ENCODE results near the gene LRCH4.

The LRCH4 gene

GRCh38 chr7:100575206-100575631 is 10.7 kb downstream of the LRCH4 start:
- Histone ChIP-seq H3K79me2 (ENCODE audit: control insufficient read depth, low read length) (no peaks in the 10 kb centered on the region), H3K9me2 (replicated peaks; ENCODE audit: control insufficient read depth, low read length) (no peaks in the 10 kb centered on the region), H3K27me3 (ENCODE audit: control insufficient read depth, low read length) (peaks cover 2% of the 10 kb centered on the region), H3K4me3 (ENCODE audit: low read length) (no peak overlapping the region), H3K4me2 (ENCODE audit: low read length) (no peak overlapping the region), H3K9me3 (ENCODE audit: control insufficient read depth, insufficient read depth, low read length) (no peaks in the 10 kb centered on the region), H3K36me3 (ENCODE audit: control insufficient read depth, low read length) (peaks cover 55% of the 10 kb centered on the region), H3F3A (ENCODE audit: control insufficient read depth, insufficient read depth) (no peaks in the 10 kb centered on the region), H3K4me1 (ENCODE audit: control insufficient read depth, low read length) (peaks cover 8% of the 10 kb centered on the region), H3K27ac (ENCODE audit: low read depth, low read length) (no peak overlapping the region), H4K20me1 (ENCODE audit: control insufficient read depth, insufficient read depth, low read depth, low read length) (no peaks in the 10 kb centered on the region)
- TF ChIP-seq EZH2phosphoT487 (IDR thresholded peaks at IDR 0.05; ENCODE audit: borderline replicate concordance, low read length) (no peak), CTCF (IDR thresholded peaks at IDR 0.05; ENCODE audit: low read depth, low read length, poor library complexity, severe bottlenecking) (no peak)

GRCh38 chr7:100574362-100575205 is 11.3 kb downstream of the LRCH4 start:
- no peak for TF ChIP-seq EZH2phosphoT487 (IDR thresholded peaks at IDR 0.05; ENCODE audit: borderline replicate concordance, low read length)
- TF ChIP-seq CTCF (IDR thresholded peaks at IDR 0.05; ENCODE audit: low read depth, low read length, poor library complexity, severe bottlenecking) = no peak
- Histone ChIP-seq H3K9me3 (ENCODE audit: control insufficient read depth, insufficient read depth, low read length) (no peaks in the 10 kb centered on the region), H4K20me1 (ENCODE audit: control insufficient read depth, insufficient read depth, low read depth, low read length) (peaks cover 4% of the 10 kb centered on the region; the same call in 1 of the 2 replicates), H3K9me2 (replicated peaks; ENCODE audit: control insufficient read depth, low read length) (no peaks in the 10 kb centered on the region), H3F3A (ENCODE audit: control insufficient read depth, insufficient read depth) (no peaks in the 10 kb centered on the region), H3K27me3 (ENCODE audit: control insufficient read depth, low read length) (peaks cover 9% of the 10 kb centered on the region), H3K4me3 (ENCODE audit: low read length) (no peak overlapping the region), H3K79me2 (ENCODE audit: control insufficient read depth, low read length) (no peaks in the 10 kb centered on the region), H3K4me2 (ENCODE audit: low read length) (no peak overlapping the region), H3K4me1 (ENCODE audit: control insufficient read depth, low read length) (peaks cover 15% of the 10 kb centered on the region), H3K27ac (ENCODE audit: low read depth, low read length) (no peak overlapping the region), H3K36me3 (ENCODE audit: control insufficient read depth, low read length) (peaks cover 49% of the 10 kb centered on the region)

GRCh38 chr7:100573691-100574361 is 12.1 kb downstream of the LRCH4 start, which contains the start of gene SAP25:
Gene SAP25, minus strand, starts transcription at chr7:100573900. Its CDS starts 158 bp downstream, at chr7:100573742.
- Histone ChIP-seq H3K36me3 (ENCODE audit: control insufficient read depth, low read length) (peaks cover 45% of the 10 kb centered on the region), H3K79me2 (ENCODE audit: control insufficient read depth, low read length) (no peaks in the 10 kb centered on the region), H3K9me2 (replicated peaks; ENCODE audit: control insufficient read depth, low read length) (no peaks in the 10 kb centered on the region), H4K20me1 (ENCODE audit: control insufficient read depth, insufficient read depth, low read depth, low read length) (peaks cover 5% of the 10 kb centered on the region; the same call in 1 of the 2 replicates), H3K4me3 (ENCODE audit: low read length) (no peak within 1 kb of the TSS), H3K4me2 (ENCODE audit: low read length) (no peak within 1 kb of the TSS), H3K27me3 (ENCODE audit: control insufficient read depth, low read length) (peaks cover 11% of the 10 kb centered on the region), H3K4me1 (ENCODE audit: control insufficient read depth, low read length) (peaks cover 19% of the 10 kb centered on the region), H3F3A (ENCODE audit: control insufficient read depth, insufficient read depth) (no peaks in the 10 kb centered on the region), H3K27ac (ENCODE audit: low read depth, low read length) (no peak within 1 kb of the TSS), H3K9me3 (ENCODE audit: control insufficient read depth, insufficient read depth, low read length) (no peaks in the 10 kb centered on the region)
- TF ChIP-seq EZH2phosphoT487 (IDR thresholded peaks at IDR 0.05; ENCODE audit: borderline replicate concordance, low read length) (no peak), CTCF (IDR thresholded peaks at IDR 0.05; ENCODE audit: low read depth, low read length, poor library complexity, severe bottlenecking) (no peak)
